Gastrocnemius medialis (tissue), 4 donors: ENCODE results near the gene PDCD1LG2. TPM values are rescaled to one million over a fixed set of nuclear protein-coding genes. Genes with fewer than 3 reads are reported as not detected.

Experiments
- ATAC-seq, 2 donors: fragments of 150-250 bp; one replicate each; pipeline ENCODE4 v1.9.1; 2016
- DNase-seq, 2 donors: peaks; one replicate each; pipeline ENCODE4 v3.0.0-alpha.2; 2019
- H3K27ac ChIP-seq, 4 donors: fragments of 200-600 bp; sonication (generic); 1 replicate in 1 of 4; 2 replicates in 3 of 4; pipeline ENCODE4 v1.5.1; 2016 to 2018; ENCODE audit warnings: mild to moderate bottlenecking in 2 of 4, moderate library complexity in 1 of 4
- H3K27me3 ChIP-seq, 3 donors: fragments of 200-600 bp; sonication (generic) in 2 of 3; 1 replicate in 1 of 3; 2 replicates in 2 of 3; pipeline versions ENCODE4 v1.5.1 to v1.6.0; 2016 to 2019; ENCODE audit warnings: mild to moderate bottlenecking in 1 of 3, moderate library complexity in 1 of 3
- H3K36me3 ChIP-seq, 2 donors: fragments of 200-600 bp; sonication (generic) in 1 of 2; one replicate each; pipeline ENCODE4 v1.5.1; 2017 to 2018
- H3K4me1 ChIP-seq, 2 donors: fragments of 200-600 bp; sonication (generic) in 1 of 2; one replicate each; pipeline ENCODE4 v1.5.1; 2016 to 2017; ENCODE audit warnings: mild to moderate bottlenecking in 2 of 2
- H3K4me3 ChIP-seq, 4 donors: fragments of 200-600 bp; sonication (generic) in 3 of 4; 1 replicate in 1 of 4; 2 replicates in 3 of 4; pipeline ENCODE4 v1.5.1; 2016 to 2019; ENCODE audit warnings: mild to moderate bottlenecking in 2 of 4
- H3K9me3 ChIP-seq, 3 donors: fragments of 200-600 bp; sonication (generic) in 2 of 3; 1 replicate in 1 of 3; 2 replicates in 2 of 3; pipeline ENCODE4 v1.5.1; 2016 to 2019
- POLR2A ChIP-seq, 2 donors: fragments of 450-650 bp; IDR thresholded peaks; one replicate each; pipeline ENCODE4 v1.6.1; 2017; ENCODE audit warnings: antibody characterized with exemption in 2 of 2, mild to moderate bottlenecking in 2 of 2, moderate library complexity in 2 of 2
- in situ Hi-C, 4 donors: fragments of 200-750 bp; cut with MboI; loops; one replicate each; pipeline versions ENCODE4 v1.15.0 to v1.8.0; 2017; ENCODE audit warnings: low sequenced_read_pairs in 4 of 4
- intact Hi-C: fragments of 100-400 bp; cut with DNase I; formaldehyde crosslinking; loops from one replicate; pipeline ENCODE4 v1.15.1; 2023; ENCODE audit warnings: low total_unique reads
- total RNA-seq, 4 donors: library from RNA; depleted of rRNA; stranded (reverse); fragments of >200 nt; gene quantifications; one replicate each; pipeline versions ENCODE4 v1.1.0 to v1.2.3, GENCODE V29; 2016
- TF ChIP-seq, protein P1 (sequence below), 5 experiments: fragments of 450-650 bp in 3 of 5; fragments of 200-600 bp in 2 of 5; sonication (generic) in 2 of 5; IDR thresholded peaks in 4 of 5; conservative IDR thresholded peaks in 1 of 5; 1 replicate in 4 of 5; 2 replicates in 1 of 5; pipeline ENCODE4 v1.5.1; 2016 to 2019; ENCODE audit warnings: antibody characterized with exemption in 5 of 5, mild to moderate bottlenecking in 3 of 5, moderate library complexity in 3 of 5

The PDCD1LG2 gene
- total RNA-seq, 4 donors from 2014 or later, result 1.4 to 2.5 (median 1.7) TPM

DNA sequence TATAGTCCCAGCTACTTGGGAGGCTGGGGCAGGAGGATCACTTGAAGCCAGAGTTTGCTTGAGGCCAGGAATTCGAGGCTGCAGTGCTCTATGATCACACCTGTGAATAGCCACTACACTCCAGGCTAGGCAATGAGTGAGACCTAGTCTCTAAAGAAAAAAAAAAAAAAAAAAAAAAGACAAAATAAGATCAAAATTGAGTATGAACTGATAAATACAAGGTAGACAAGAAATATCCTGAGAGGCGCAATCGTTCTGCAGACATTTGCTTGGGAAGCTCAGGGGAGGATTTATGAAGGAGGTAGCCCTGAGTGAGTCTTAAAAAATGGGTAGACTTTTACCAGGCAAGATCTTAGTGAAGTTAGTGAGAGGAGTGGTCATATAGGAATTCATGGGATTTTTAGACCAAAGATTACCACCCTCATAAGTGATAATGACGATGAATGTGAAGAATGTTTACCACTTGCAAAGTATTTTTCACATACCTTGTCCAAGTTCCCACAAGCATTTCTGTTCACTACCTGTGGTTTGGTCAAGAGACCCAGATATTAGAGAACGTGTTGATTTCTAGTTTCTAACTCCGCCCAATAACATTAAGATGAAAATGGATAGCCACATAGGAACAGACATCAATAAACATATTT is 4.4 kb downstream of the PDCD1LG2 start:
- no peak for ATAC-seq

DNA sequence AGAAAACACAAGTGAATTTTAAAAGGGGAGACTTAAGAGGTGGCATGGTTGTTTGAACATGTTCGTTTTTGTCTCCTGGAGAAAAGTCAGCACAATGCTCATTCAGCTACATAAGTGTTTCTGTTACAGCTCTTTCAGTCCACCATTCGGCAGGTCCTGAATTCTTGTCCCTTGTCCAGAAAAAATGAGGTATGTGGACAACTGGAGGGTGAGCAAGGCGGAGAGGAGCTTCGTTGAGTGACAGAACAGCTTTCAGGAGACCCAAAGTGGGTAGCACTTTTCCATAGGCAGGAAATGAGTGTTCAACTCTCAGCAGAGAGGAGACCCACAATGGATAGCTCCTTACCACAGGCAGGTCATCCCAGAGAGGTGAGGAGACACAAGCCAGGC is 4.9 kb downstream of the PDCD1LG2 start:
- ATAC-seq (no peak), DNase-seq (no peak)
- in situ Hi-C loops, result loop anchor here in 1 of 4 donors (10.0 kb wide), 1 partner anchor 60 kb away; the partner anchor contains the start of gene CD274
- Histone ChIP-seq H3K4me3 (no peak overlapping the region), H3K9me3 (no peaks in the 10 kb centered on the region), H3K4me1 (peaks cover 53 to 60% of the 10 kb centered on the region in 2 donors), H3K27ac (peak overlapping the region in 1 of 4 donors; percentile 38), H3K36me3 (no peaks in the 10 kb centered on the region), H3K27me3 (no peaks in the 10 kb centered on the region)
- intact Hi-C loops, result loop anchor here (10.0 kb wide), 1 partner anchor 830 kb away; no protein-coding TSS in a partner anchor
- TF ChIP-seq POLR2A (IDR thresholded peaks at IDR 0.05), result no peak

More for the DNA sequence above, 4.4 kb downstream of the PDCD1LG2 start:
- H3K4me1 ChIP-seq, result peaks cover 53 to 60% of the 10 kb centered on the region in 2 donors
- in situ Hi-C loops (loop anchor here in 1 of 4 donors (10.0 kb wide), 1 partner anchor 60 kb away; the partner anchor contains the start of gene CD274), intact Hi-C loops (loop anchor here (5.0 to 10.0 kb wide), 2 partner anchors 77 to 830 kb away; partner anchors contain the start of gene PLGRKT)
- peak overlapping the region in 1 of 4 donors; percentile 4 for H3K27ac ChIP-seq
- no peak overlapping the region for H3K4me3 ChIP-seq
- H3K9me3 ChIP-seq, result no peaks in the 10 kb centered on the region
- TF ChIP-seq POLR2A (IDR thresholded peaks at IDR 0.05), result no peak
- TF ChIP-seq, protein P1, sequence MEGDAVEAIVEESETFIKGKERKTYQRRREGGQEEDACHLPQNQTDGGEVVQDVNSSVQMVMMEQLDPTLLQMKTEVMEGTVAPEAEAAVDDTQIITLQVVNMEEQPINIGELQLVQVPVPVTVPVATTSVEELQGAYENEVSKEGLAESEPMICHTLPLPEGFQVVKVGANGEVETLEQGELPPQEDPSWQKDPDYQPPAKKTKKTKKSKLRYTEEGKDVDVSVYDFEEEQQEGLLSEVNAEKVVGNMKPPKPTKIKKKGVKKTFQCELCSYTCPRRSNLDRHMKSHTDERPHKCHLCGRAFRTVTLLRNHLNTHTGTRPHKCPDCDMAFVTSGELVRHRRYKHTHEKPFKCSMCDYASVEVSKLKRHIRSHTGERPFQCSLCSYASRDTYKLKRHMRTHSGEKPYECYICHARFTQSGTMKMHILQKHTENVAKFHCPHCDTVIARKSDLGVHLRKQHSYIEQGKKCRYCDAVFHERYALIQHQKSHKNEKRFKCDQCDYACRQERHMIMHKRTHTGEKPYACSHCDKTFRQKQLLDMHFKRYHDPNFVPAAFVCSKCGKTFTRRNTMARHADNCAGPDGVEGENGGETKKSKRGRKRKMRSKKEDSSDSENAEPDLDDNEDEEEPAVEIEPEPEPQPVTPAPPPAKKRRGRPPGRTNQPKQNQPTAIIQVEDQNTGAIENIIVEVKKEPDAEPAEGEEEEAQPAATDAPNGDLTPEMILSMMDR (IDR thresholded peaks at IDR 0.05 in 4 of 5, conservative IDR thresholded peaks at IDR 0.05 in 1 of 5), result no peak
- no peaks in the 10 kb centered on the region for H3K27me3 ChIP-seq
- DNase-seq, result no peak
- no peaks in the 10 kb centered on the region for H3K36me3 ChIP-seq

DNA sequence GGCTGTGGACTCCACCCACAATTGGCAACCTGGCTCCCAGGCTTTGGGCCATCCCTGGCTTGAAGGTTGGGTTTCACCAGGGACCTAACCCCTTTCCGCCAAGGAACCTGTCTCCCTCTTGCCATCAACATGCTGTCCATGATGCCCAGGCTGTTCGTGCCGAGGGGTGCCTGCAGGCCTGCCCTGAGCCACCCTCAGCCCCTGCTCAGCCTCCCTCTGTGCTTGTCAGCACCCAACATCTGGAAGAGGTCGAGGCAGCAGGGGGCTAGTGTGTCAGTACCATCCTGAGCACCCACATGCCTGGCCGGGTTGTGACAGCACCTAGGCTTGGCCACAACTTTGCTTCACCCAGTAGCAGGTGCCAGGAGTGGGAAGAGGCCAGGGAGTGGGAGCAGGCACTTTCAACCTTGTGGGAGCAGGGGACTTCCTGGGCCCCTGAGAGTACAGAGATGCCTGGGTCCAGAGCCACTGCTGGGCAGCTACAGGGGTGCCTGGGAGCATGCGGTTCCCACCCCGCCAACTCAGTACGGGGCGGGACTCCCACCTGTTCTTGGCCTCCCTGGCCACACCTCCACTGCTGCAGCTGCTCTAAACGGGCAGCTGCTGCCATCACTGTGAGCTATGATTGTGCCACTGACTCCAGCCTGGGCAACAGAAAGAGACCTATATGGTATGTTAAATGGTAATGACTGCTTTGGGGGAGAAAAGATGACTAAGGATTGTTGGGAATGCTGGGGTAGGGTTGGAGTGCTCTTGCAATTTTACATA is 6.3 kb downstream of the PDCD1LG2 start:
- Histone ChIP-seq H3K9me3 (no peaks in the 10 kb centered on the region), H3K4me1 (peaks cover 53 to 60% of the 10 kb centered on the region in 2 donors), H3K27ac (peak overlapping the region; percentile 81 to 89 (median 84)), H3K4me3 (no peak overlapping the region), H3K36me3 (no peaks in the 10 kb centered on the region), H3K27me3 (no peaks in the 10 kb centered on the region)
- in situ Hi-C loops, result loop anchor here in 1 of 4 donors (10.0 kb wide), 1 partner anchor 62 kb away; the partner anchor contains the start of gene CD274
- intact Hi-C loops, result loop anchor here (10.0 kb wide), 1 partner anchor 832 kb away; no protein-coding TSS in a partner anchor
- DNase-seq (peak in 1 of 2 donors; percentile 33), ATAC-seq (no peak)
- no peak for TF ChIP-seq POLR2A (IDR thresholded peaks at IDR 0.05)
- TF ChIP-seq, protein P1 (IDR thresholded peaks at IDR 0.05 in 4 of 5, conservative IDR thresholded peaks at IDR 0.05 in 1 of 5), result no peak

DNA sequence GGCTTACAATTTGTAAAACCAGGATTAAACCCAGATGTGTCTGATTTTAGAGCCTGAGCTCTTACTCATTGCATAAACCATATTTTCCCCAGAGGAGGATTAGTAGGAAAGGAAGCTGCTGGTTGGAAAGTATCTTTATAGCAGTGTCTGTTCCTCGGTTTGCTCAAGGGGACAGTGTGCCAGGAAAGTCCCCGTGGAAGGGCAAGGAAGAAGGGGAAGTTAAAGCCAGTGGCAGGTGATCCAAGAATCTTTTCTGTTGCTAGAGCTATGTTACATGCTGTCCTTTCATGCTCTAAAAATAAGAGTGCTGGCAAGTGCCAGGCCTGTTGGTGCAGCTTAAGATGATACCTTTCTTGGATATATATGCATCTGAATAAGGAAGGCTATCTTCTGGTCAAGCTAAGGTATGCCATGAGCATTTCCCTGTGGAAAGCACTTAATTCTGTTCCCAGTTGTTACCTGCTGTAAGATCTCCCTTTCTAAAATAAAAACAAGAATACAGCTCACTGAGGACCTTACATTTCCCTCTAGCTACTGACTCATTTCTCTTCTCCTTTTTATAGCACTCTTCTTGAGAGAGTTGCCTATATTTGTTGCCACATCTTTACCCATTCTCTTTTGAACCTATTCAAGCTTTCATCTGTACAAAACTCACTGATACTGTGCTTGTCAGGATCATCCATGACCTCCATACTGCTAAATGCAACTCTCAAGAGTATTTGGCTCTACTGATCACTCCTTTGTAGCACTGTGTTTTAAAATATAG is 8.0 kb downstream of the PDCD1LG2 start:
- peak; percentile 95 to 99 for ATAC-seq

More for the DNA sequence above, 8.0 kb downstream of the PDCD1LG2 start:
- intact Hi-C loops (loop anchor here (2.0 to 10.0 kb wide), 2 partner anchors 68 to 834 kb away; partner anchors contain the start of gene CD274), in situ Hi-C loops (loop anchor here in 1 of 4 donors (10.0 kb wide), 1 partner anchor 64 kb away; the partner anchor contains the start of gene CD274)
- Histone ChIP-seq H3K4me3 (no peak overlapping the region), H3K27me3 (no peaks in the 10 kb centered on the region), H3K27ac (peak overlapping the region; percentile 81 to 89 (median 84)), H3K4me1 (peaks cover 49 to 52% of the 10 kb centered on the region in 2 donors), H3K9me3 (no peaks in the 10 kb centered on the region), H3K36me3 (no peaks in the 10 kb centered on the region)
- TF ChIP-seq, protein P1 (IDR thresholded peaks at IDR 0.05 in 4 of 5, conservative IDR thresholded peaks at IDR 0.05 in 1 of 5), result no peak
- no peak for TF ChIP-seq POLR2A (IDR thresholded peaks at IDR 0.05)
- DNase-seq, result peak; percentile 79 to 89
